GM13977 (cell line): ENCODE measurements around the gene CNTNAP4.

Experiments used
- DNase-seq: peaks from one replicate; pipeline ENCODE4 v3.0.0; 2012; ENCODE audit warnings: low spot score
- CTCF ChIP-seq: IDR thresholded peaks from 2 replicates; pipeline ENCODE4 v1.5.1; 2012; ENCODE audit warnings: mild to moderate bottlenecking, control low read depth; ENCODE audit not compliant: insufficient read depth; ENCODE audit errors: extremely low read depth, missing control alignments
- in situ Hi-C: fragments of 300-500 bp; cut with MboI; formaldehyde crosslinking; loops from one replicate; pipeline ENCODE4 v1.12.0; 2022; ENCODE audit warnings: low sequenced_read_pairs, low pct_unique_long_range_greater_than_20kb, mixed read lengths, inconsistent platforms; ENCODE audit not compliant: unreplicated experiment

Gene CNTNAP4

GRCh38 chr16:76461836-76462235, 184.6 kb downstream of the CNTNAP4 start:
- no peak for DNase-seq
- in situ Hi-C loops, result no loop called here

GRCh38 chr16:76464955-76465620, 187.9 kb downstream of the CNTNAP4 start:
- DNase-seq, result no peak
- in situ Hi-C loops, result no loop called here
- TF ChIP-seq CTCF, result no peak

More at GRCh38 chr16:76461836-76462235, 184.6 kb downstream of the CNTNAP4 start:
- no peak for TF ChIP-seq CTCF

DNA sequence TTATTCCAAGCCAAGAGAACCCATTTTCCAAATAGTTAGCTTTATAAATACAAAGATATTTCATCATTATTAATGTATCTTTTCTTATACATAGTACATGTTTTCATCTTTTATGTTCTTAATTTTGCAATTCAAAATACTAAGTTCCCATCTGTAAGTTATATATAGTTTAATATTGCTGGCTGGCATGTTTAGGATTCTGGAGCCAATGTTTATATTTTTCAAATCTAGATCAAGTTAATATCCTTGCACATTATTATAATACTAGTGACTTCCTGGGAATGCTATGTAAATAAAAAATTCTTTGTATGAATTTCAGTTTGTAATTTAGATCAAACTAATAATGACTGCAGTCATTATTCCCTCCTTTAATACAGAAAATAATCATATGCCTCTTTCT, 189.7 kb downstream of the CNTNAP4 start:
- no peak for TF ChIP-seq CTCF
- no peak for DNase-seq
- in situ Hi-C loops, result no loop called here

DNA sequence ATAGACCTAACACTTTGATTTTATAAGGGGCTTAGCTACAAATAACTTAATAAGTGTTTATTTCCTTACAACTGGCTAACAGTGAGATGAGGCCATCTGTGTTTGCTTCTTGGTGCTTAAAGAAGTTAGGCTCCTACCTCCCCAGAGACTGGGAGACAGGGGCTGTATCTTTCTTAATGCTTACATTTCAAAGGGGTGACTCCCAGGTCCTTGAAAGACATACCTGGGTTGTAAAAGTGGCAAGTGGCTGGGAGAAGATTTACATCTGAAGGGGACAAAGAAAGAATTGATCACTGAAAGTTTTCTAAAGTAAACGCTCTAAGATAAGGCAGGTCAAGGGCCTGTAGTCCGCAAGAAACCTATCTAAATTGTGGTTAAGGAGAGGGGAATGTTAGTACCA, 196.8 kb downstream of the CNTNAP4 start:
- in situ Hi-C loops, result no loop called here
- TF ChIP-seq CTCF, result no peak
- no peak for DNase-seq

DNA sequence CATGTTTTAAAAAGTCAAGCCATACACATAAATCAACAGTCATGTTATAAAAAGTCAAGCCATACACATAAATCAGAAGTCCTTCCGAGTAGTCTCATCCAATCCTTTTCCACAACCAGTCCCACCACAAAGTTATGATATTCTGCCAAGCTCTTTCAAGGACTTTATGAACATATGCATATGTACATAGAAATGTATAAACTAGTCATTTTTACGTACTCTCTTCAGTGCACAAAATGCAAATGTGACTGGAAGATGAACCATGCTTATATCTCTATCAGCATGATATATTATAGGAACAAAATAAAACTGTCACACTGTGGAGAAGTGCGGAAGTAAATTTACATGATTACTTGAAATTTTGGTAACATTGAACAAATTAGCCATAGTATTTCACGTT, 200.9 kb downstream of the CNTNAP4 start:
- in situ Hi-C loops, result no loop called here
- DNase-seq, result no peak
- no peak for TF ChIP-seq CTCF

DNA sequence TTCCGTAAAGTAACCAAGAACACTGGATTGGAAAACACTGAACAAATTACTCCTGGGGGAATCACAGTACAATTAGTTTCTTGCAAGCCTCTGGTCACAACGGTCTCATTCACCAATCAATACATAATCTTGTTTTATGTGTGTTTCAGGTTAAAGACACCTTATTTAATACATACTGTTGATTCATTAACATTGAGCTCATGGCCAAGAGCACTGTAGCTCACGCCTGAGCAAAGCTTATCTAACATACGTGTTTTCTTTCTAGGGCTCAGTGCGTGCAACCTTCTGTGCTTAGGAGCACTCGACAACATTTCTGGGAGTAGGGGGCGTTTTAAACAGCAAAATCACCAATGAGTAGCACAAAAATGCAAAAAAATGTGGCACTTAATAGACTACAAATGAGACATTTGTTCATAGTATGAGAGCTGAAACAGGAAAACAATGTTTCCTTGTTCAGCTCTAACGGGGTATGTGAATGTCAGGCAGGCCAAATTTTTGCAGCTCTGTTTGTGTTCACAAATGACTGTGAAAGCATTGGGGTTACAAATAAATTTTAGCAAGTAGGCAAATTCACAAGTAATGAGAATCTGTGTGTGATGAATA, 206.2 kb downstream of the CNTNAP4 start:
- DNase-seq, result no peak
- TF ChIP-seq CTCF, result no peak
- in situ Hi-C loops, result no loop called here
